ENCODE data around the gene MDC1.
A peak's percentile ranks its signal among the peaks of the same experiment; 100 is the strongest.
"Not testable (repeated sequence)": the region's sequence is repeated elsewhere in the genome, so short reads cannot be mapped to it uniquely, and the experiment has no call there.

The MDC1 gene

DNA sequence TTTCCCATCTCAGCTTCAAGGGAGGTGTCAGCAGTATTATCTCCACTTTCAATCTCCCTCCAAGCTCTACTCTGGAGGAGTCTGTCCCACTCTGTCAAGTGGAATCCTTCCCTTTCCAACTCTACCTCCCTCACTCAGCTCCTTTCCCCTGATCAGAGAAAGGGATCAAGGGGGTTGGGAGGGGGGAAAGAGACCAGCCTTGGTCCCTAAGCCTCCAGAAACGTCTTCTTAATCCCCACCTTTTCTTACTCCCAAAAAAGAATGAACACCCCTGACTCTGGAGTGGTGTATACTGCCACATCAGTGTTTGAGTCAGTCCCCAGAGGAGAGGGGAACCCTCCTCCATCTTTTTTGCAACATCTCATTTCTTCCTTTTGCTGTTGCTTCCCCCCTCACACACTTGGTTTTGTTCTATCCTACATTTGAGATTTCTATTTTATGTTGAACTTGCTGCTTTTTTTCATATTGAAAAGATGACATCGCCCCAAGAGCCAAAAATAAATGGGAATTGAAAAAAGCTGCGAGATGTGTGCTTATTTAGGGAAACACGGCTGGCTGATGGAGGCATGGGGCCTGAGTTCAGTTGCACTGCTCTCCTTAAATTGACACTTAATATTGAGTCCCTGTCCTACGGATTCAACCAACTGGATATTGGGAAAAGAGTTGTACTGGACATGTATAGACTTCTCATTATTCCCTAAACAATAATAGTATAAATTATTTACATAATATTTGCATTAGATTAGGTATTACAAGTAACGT lies 8.0 kb upstream of the MDC1 start:
- DNase-seq, result peak; percentile 52 to 70

DNA sequence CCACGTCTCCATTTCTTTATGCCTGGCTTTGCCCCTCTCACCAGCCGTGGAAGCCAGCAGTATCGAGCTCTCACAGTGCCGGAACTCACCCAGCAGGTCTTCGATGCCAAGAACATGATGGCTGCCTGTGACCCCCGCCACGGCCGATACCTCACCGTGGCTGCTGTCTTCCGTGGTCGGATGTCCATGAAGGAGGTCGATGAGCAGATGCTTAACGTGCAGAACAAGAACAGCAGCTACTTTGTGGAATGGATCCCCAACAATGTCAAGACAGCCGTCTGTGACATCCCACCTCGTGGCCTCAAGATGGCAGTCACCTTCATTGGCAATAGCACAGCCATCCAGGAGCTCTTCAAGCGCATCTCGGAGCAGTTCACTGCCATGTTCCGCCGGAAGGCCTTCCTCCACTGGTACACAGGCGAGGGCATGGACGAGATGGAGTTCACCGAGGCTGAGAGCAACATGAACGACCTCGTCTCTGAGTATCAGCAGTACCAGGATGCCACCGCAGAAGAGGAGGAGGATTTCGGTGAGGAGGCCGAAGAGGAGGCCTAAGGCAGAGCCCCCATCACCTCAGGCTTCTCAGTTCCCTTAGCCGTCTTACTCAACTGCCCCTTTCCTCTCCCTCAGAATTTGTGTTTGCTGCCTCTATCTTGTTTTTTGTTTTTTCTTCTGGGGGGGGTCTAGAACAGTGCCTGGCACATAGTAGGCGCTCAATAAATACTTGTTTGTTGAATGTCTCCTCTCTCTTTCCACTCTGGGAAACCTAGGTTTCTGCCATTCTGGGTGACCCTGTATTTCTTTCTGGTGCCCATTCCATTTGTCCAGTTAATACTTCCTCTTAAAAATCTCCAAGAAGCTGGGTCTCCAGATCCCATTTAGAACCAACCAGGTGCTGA lies 7.0 kb upstream of the MDC1 start:
- not testable (repeated sequence) for DNase-seq

DNA sequence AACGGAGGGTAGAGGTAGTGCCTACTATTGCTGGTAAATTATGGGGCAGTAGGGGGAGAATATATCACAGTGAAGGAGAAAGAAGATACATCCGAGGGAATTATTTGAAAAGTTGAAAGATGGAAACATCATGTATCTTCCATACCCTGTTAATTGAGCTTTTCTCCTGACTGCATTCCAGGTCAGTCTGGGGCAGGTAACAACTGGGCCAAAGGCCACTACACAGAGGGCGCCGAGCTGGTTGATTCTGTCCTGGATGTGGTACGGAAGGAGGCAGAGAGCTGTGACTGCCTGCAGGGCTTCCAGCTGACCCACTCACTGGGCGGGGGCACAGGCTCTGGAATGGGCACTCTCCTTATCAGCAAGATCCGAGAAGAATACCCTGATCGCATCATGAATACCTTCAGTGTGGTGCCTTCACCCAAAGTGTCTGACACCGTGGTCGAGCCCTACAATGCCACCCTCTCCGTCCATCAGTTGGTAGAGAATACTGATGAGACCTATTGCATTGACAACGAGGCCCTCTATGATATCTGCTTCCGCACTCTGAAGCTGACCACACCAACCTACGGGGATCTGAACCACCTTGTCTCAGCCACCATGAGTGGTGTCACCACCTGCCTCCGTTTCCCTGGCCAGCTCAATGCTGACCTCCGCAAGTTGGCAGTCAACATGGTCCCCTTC lies 6.2 kb upstream of the MDC1 start:
- DNase-seq, result not testable (repeated sequence)

DNA sequence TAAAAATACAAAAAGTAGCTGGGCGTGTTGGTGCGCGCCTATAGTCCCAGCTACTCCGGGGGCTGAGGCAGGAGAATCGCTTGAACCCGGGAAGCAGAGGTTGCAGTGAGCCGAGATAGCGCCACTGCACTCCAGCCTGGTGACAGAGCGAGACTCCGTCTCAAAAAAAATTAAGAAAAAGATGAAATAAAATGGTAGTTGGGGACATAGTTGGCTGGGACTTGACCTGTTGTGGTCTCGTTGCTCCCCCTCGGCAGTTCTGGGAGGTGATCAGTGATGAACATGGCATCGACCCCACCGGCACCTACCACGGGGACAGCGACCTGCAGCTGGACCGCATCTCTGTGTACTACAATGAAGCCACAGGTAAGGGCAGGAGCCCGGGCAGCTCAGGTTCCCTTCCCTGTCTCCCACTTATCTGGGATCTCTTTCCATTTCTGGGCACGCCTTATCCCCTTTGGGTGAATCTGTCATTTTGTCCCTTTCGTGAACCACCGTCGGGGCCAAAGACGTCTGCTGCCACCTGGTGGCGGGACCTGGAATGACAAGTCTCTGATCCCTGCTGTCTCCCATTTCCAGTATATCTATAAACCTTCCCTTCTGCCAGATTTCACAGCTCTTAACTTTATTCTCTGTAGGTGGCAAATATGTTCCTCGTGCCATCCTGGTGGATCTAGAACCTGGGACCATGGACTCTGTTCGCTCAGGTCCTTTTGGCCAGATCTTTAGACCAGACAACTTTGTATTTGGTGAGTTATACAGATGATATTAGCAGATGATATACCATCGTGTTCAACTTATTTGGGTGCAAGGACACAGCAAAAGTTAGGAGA lies 5.4 kb upstream of the MDC1 start:
- peak; percentile 86 to 91 for DNase-seq

DNA sequence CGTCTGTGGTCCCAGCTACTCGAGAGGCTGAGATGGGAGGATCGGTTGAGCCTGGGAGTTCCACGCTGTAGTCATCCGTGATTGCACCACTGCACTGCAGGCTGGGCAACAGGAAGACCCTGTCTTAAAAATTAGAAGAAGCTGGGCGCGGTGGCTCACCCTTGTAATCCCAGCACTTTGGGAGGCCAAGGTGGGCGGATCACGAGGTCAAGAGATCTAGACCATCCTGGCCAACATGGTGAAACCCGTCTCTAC lies 4.9 kb upstream of the MDC1 start:
- peak; percentile 65 to 77 for DNase-seq

DNA sequence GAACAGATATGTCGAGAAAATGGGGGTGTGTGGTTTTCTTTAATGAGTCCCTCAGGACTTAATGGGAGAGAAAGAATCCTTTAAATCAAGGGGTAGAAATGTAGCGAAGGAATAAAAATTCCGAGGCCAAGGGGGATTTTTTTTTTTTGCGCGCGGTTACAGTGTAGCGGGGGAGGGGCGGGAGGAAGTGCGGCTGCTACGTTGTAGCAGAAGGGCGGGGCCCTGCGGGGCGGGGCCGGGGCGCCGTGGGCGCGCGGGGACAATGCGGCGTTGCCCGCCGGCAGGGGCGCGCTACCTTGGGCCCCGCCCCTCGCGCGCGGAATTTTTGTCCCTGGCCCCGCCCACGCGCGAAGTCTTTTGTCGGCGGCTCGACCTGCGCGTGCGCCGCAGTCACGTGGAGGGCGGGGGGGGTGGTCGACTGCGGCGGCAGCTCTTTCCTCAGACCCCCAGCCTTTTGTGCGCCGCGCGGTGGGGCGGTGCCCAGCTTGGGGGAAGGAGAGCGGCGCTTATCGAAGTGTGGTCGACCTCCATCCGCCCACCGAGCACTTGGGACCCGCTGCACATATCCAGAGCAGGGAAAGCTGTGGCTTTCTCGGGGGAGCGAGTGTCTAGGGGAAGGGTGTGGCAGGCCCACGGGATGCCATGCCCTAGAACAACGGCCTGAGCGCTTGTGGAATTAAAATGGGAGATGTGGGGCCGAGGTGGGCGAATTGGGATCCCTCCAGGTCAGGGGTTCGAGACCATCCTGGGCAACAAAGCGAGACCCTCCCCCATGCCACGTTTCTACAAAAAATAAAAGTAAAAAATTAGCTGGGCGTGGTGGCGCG lies 4.3 kb upstream of the MDC1 start:
- peak; percentile 96 to 98 for DNase-seq

GRCh38 chr6:30720738-30721197 lies 3.7 kb upstream of the MDC1 start:
- peak; percentile 66 to 71 for DNase-seq

DNA sequence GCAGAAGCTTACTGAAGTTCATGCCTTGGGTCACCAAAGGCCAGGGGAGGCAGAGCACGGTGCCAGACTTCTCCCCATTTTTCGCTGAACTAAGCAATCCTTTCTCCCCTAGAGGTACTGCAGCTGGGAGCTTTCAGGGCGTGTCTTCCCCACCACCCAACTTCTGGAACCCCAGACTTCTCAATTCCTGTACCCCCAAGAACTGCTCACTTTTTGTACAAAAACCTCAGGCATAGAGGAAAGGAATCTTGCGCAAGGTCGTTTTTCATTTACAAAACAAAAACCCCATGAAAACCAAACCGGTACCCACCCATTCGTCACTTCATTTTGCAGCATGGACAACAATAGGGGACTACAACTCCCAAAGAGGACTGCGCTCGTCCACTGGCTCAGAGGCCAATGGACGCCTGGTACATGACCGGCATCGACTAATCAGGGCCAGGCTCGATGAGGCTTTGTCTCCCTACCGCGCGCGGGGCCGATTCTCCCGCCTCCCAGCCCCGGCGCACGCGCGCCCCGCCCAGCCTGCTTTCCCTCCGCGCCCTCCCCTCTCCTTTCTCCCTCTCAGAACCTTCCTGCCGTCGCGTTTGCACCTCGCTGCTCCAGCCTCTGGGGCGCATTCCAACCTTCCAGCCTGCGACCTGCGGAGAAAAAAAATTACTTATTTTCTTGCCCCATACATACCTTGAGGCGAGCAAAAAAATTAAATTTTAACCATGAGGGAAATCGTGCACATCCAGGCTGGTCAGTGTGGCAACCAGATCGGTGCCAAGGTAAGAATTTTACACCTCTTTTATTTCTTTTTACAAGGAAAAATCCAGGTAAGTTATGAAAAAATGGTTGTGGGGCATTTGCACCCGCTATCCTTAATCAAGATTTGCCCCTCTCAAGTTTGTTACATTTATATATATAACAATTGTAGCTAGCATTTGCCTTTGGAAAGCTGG lies 3.0 kb upstream of the MDC1 start, which contains the start of gene TUBB:
Gene TUBB, plus strand, starts transcription at position 562 of the 947 bp plus-strand sequence. Its CDS starts 155 bp downstream, at position 717.
- peak; percentile 98 for DNase-seq

GRCh38 chr6:30719356-30719755 lies 2.3 kb upstream of the MDC1 start:
- no peak for DNase-seq

GRCh38 chr6:30717845-30718720 lies 1.0 kb upstream of the MDC1 start:
- not testable (repeated sequence) for DNase-seq

GRCh38 chr6:30716879-30717128 lies 277 bp downstream of the MDC1 start:
- no peak for DNase-seq

- DNase-seq, result no peak
Observed at GRCh38 chr6:30714263-30714662, 2.8 kb downstream of the MDC1 start.

DNA sequence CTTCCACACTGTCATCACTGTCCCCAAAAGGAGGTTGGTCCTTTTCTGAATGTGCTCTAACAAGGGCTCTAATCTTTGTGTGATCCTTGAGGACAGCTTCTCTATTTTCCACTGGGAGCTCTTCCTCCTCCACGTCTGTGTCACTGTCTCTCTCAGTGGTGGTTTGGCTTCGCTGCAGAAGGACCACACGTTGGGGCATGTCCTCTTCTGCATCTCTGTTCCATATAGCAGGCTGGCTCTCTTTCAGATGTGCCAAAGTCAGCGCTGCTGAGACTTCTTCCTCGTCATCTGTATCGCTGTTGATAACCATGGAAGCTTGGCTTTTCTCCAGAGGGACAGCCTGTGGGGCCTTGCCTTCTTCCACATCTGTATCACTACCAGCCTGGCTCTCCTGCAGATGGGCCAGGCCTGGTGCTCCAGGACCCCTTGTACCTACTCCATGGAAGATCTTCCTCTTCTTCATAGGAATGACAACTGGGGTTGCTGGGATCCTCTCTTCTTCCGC lies 4.6 kb downstream of the MDC1 start:
- DNase-seq, result no peak

GRCh38 chr6:30711758-30712380 lies 5.2 kb downstream of the MDC1 start:
- DNase-seq, result no peak

DNA sequence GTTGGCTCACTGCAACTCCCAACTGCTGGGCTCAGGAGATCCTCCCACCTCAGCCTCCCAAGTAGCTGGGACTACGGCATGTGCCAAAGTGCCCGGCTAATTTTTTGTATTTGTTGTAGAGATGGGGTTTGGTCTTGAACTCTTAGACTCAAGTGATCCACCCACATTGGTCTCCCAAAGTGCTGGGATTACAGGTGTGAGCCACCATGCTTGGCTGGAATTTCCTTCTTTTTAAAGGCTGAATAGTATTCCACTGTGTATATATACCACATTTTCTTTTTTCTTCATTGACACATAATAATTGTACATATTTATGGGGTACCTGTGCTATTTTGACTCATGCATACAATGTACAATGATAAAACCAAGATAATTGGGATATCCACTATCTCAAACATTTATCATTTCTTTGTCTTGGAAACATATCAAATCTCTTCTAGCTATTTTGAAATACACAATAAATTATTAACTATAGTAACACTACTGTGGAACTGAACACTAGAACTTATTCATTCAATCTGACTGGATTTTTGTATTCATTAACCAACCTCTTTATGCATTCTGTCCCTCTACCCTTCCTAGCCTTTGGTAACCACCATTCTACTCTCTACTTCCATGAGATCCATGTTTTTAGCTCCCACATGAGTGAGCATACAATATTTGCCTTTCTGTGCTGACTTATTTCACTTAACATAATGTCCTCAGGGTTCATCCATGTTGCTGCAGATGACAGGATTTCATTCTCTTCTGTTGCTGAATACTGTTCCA lies 7.8 kb downstream of the MDC1 start:
- no peak for DNase-seq

GRCh38 chr6:30707281-30707850 lies 9.7 kb downstream of the MDC1 start:
- DNase-seq, result no peak

- no peak for DNase-seq
Observed at GRCh38 chr6:30705620-30706019, 11.5 kb downstream of the MDC1 start.

GRCh38 chr6:30703821-30704220 lies 13.3 kb downstream of the MDC1 start:
- DNase-seq, result peak; percentile 40 to 44
